ENCODE results near the gene SLC7A6. TPM values are rescaled to one million over a fixed set of nuclear protein-coding genes. Genes with fewer than 3 reads are reported as not detected.

The SLC7A6 gene
- total and polyA plus RNA-seq, 2 of the 8 experiments (the other 6 are each of a cell fraction or from before 2014, with no cell fraction given): 28.0 to 37.8 TPM

Small RNA genes lying within 50 kb of the gene (microRNA-seq; reads per million reads assigned to microRNA genes)
- 0 reads per million in 2 experiments for gene MIR6773 (ENCODE audit: borderline microRNAs expressed in 2 of 2, borderline number of aligned reads in 2 of 2, borderline replicate concordance in 1 of 2)

Small RNA genes lying within 50 kb of the gene (small RNA-seq; reads per million reads assigned to genes)
- not detected for gene RNU4-30P (ENCODE audit: insufficient read depth)
- not detected for gene RNU6-1262P (ENCODE audit: insufficient read depth)

Other genes starting within 250 kb of the SLC7A6 start
- gene DPEP2NB, start 248.6 kb upstream of the SLC7A6 start, total RNA-seq (2021; fragmentation: NEBNext Ultra II Directional; extraction: Animal tissue kit (Norgen Biotek cat#: 25700)): not detected in 2 replicates
- not detected in 2 replicates for gene DPEP2NB, start 248.6 kb upstream of the SLC7A6 start, polyA plus RNA-seq (2011; rRNA removed)
- 16.8 and 17.2 TPM in 2 replicates for gene DDX28, start 241.3 kb upstream of the SLC7A6 start, total RNA-seq (2021; fragmentation: NEBNext Ultra II Directional; extraction: Animal tissue kit (Norgen Biotek cat#: 25700))
- gene DDX28, start 241.3 kb upstream of the SLC7A6 start, polyA plus RNA-seq (2011; rRNA removed): 28.1 and 30.3 TPM in 2 replicates
- 24.5 and 27.0 TPM in 2 replicates for gene DUS2, start 241.2 kb upstream of the SLC7A6 start, total RNA-seq (2021; fragmentation: NEBNext Ultra II Directional; extraction: Animal tissue kit (Norgen Biotek cat#: 25700))
- gene DUS2, start 241.2 kb upstream of the SLC7A6 start, polyA plus RNA-seq (2011; rRNA removed): 17.2 and 20.9 TPM in 2 replicates
- 30.2 and 34.5 TPM in 2 replicates for gene NFATC3, start 179.2 kb upstream of the SLC7A6 start, total RNA-seq (2021; fragmentation: NEBNext Ultra II Directional; extraction: Animal tissue kit (Norgen Biotek cat#: 25700))
- 12.0 and 17.6 TPM in 2 replicates for gene NFATC3, start 179.2 kb upstream of the SLC7A6 start, polyA plus RNA-seq (2011; rRNA removed)
- 45.8 and 50.3 TPM in 2 replicates for gene ESRP2, start 28.4 kb upstream of the SLC7A6 start, total RNA-seq (2021; fragmentation: NEBNext Ultra II Directional; extraction: Animal tissue kit (Norgen Biotek cat#: 25700))
- gene ESRP2, start 28.4 kb upstream of the SLC7A6 start, polyA plus RNA-seq (2011; rRNA removed): 35.1 and 52.8 TPM in 2 replicates
- gene PLA2G15, start 19.2 kb upstream of the SLC7A6 start, total RNA-seq (2021; fragmentation: NEBNext Ultra II Directional; extraction: Animal tissue kit (Norgen Biotek cat#: 25700)): 10.0 and 11.2 TPM in 2 replicates
- 12.0 and 13.6 TPM in 2 replicates for gene PLA2G15, start 19.2 kb upstream of the SLC7A6 start, polyA plus RNA-seq (2011; rRNA removed)
- gene SLC7A6OS, start 46.4 kb downstream of the SLC7A6 start, total RNA-seq (2021; fragmentation: NEBNext Ultra II Directional; extraction: Animal tissue kit (Norgen Biotek cat#: 25700)): 16.4 and 21.3 TPM in 2 replicates
- 7.3 and 7.6 TPM in 2 replicates for gene SLC7A6OS, start 46.4 kb downstream of the SLC7A6 start, polyA plus RNA-seq (2011; rRNA removed)
- 48.2 and 48.7 TPM in 2 replicates for gene PRMT7, start 46.5 kb downstream of the SLC7A6 start, total RNA-seq (2021; fragmentation: NEBNext Ultra II Directional; extraction: Animal tissue kit (Norgen Biotek cat#: 25700))
- gene PRMT7, start 46.5 kb downstream of the SLC7A6 start, polyA plus RNA-seq (2011; rRNA removed): 49.3 and 67.4 TPM in 2 replicates
- gene SMPD3, start 184.0 kb downstream of the SLC7A6 start, total RNA-seq (2021; fragmentation: NEBNext Ultra II Directional; extraction: Animal tissue kit (Norgen Biotek cat#: 25700)): 1.1 and 1.3 TPM in 2 replicates
- gene SMPD3, start 184.0 kb downstream of the SLC7A6 start, polyA plus RNA-seq (2011; rRNA removed): 0.39 and 0.55 TPM in 2 replicates